ENCODE measurements around the gene HLA-F. TPM values are rescaled to one million over a fixed set of nuclear protein-coding genes. Genes with fewer than 3 reads are reported as not detected.

Gene HLA-F
- total RNA-seq (100 to 1,000 TPM; 502 to 678 (median 522) TPM), polyA plus RNA-seq (100 to 1,000 TPM; 348 to 498 TPM), total RNA-seq (445 reads per million, percentile 97 among the genes with 10 or more reads in this experiment)

GRCh38 chr6:29723262-29723665, at the start of gene HLA-F:
TSS of gene HLA-F (plus strand) at chr6:29723434. CDS start at chr6:29723464, 30 bp downstream.
- CTCF ChIA-PET = interaction anchor here (0.6 to 2.5 kb wide), 4 partner anchors 11 to 73 kb away, joined by 3 to 22 read pairs (median 4); no protein-coding TSS in a partner anchor
- H3K4me3 Mint-ChIP-seq = peak within 1 kb of the TSS; percentile 82 to 97 (median 95)
- Histone ChIP-seq H3K4me3 (ENCODE audit: low read length) (peak within 1 kb of the TSS; percentile 98), H3K4me1 (ENCODE audit: control insufficient read depth in 2 of 2, insufficient read depth in 2 of 2, low read length in 2 of 2) (peaks cover 47 to 48% of the 10 kb centered on the region in 2 donors), H3K27ac (ENCODE audit: low read depth, low read length) (peak within 1 kb of the TSS; percentile 100), H3K36me3 (ENCODE audit: control insufficient read depth in 2 of 3, insufficient read depth in 3 of 3, low read length in 3 of 3) (peaks cover 28 to 43% (median 41%) of the 10 kb centered on the region in 3 experiments), H3K9me3 (ENCODE audit: control insufficient read depth in 2 of 3, low read length in 3 of 3) (no peaks in the 10 kb centered on the region), H3K27me3 (ENCODE audit: control insufficient read depth in 2 of 2, insufficient read depth in 2 of 2, low read length in 2 of 2) (no peaks in the 10 kb centered on the region)
- ATAC-seq (peak; percentile 91), DNase-seq (peak; percentile 56 to 87 (median 79))
- intact Hi-C loops (cut with micrococcal nuclease) = loop anchor here (5.0 kb wide), 5 partner anchors 71 to 994 kb away; partner anchors contain the start of genes HLA-A (in 1 of the 2), MDC1 (in 1 of the 2), POLR1H (in 1 of the 2) and PPP1R11 (in 1 of the 2)
- H3K9me3 Mint-ChIP-seq = no peaks in the 10 kb centered on the region
- peak within 1 kb of the TSS; percentile 92 to 98 (median 95) for H3K27ac Mint-ChIP-seq
- no peaks in the 10 kb centered on the region for H3K27me3 Mint-ChIP-seq
- POLR2A ChIA-PET = interaction anchor here (0.9 to 3.1 kb wide), 3 partner anchors 8 to 28 kb away, joined by 3 to 46 read pairs (median 6); no protein-coding TSS in a partner anchor
- peaks cover 32 to 63% (median 50%) of the 10 kb centered on the region in 7 donors for H3K4me1 Mint-ChIP-seq
- H3K36me3 Mint-ChIP-seq = peaks cover 0 to 43% (median 41%) of the 10 kb centered on the region in 5 donors

- POLR2A ChIA-PET = no interaction called here
- H3K27me3 ChIP-seq (ENCODE audit: control insufficient read depth in 2 of 2, insufficient read depth in 2 of 2, low read length in 2 of 2) = no peaks in the 10 kb centered on the region
- CTCF ChIA-PET = no interaction called here
- no peaks in the 10 kb centered on the region for H3K36me3 ChIP-seq (ENCODE audit: control insufficient read depth in 2 of 3, insufficient read depth in 3 of 3, low read length in 3 of 3)
- H3K4me3 Mint-ChIP-seq = no peak overlapping the region
- H3K27ac Mint-ChIP-seq = peak overlapping the region in 1 of 9 donors; percentile 23
- H3K4me3 ChIP-seq (ENCODE audit: low read length) = no peak overlapping the region
- no peaks in the 10 kb centered on the region for H3K9me3 Mint-ChIP-seq
- intact Hi-C loops (cut with micrococcal nuclease) = no loop called here
- H3K27me3 Mint-ChIP-seq = peaks cover 13 to 25% (median 15%) of the 10 kb centered on the region in 5 donors
- H3K9me3 ChIP-seq (ENCODE audit: control insufficient read depth in 2 of 3, low read length in 3 of 3) = no peaks in the 10 kb centered on the region
- no peaks in the 10 kb centered on the region for H3K4me1 ChIP-seq (ENCODE audit: control insufficient read depth in 2 of 2, insufficient read depth in 2 of 2, low read length in 2 of 2)
- peaks cover 0 to 5% (median 0%) of the 10 kb centered on the region in 5 donors for H3K36me3 Mint-ChIP-seq
- ATAC-seq (no peak), DNase-seq (no peak)
- peaks cover 6 to 18% (median 11%) of the 10 kb centered on the region in 7 donors for H3K4me1 Mint-ChIP-seq
- H3K27ac ChIP-seq (ENCODE audit: low read depth, low read length) = no peak overlapping the region
These were observed 49.2 kb upstream of the HLA-F start for GRCh38 chr6:29674008-29674407.

- POLR2A ChIA-PET = no interaction called here
These were observed 47.7 kb upstream of the HLA-F start for GRCh38 chr6:29675561-29675960.

GRCh38 chr6:29676981-29677601, 46.1 kb upstream of the HLA-F start:
- CTCF ChIA-PET = no interaction called here

More at GRCh38 chr6:29675561-29675960, 47.7 kb upstream of the HLA-F start:
- no peaks in the 10 kb centered on the region for H3K36me3 ChIP-seq (ENCODE audit: control insufficient read depth in 2 of 3, insufficient read depth in 3 of 3, low read length in 3 of 3)
- DNase-seq = no peak
- intact Hi-C loops (cut with micrococcal nuclease) = no loop called here
- no peak overlapping the region for H3K27ac ChIP-seq (ENCODE audit: low read depth, low read length)
- no peaks in the 10 kb centered on the region for H3K9me3 Mint-ChIP-seq
- no peak overlapping the region for H3K4me3 Mint-ChIP-seq
- no peaks in the 10 kb centered on the region for H3K4me1 ChIP-seq (ENCODE audit: control insufficient read depth in 2 of 2, insufficient read depth in 2 of 2, low read length in 2 of 2)
- H3K27ac Mint-ChIP-seq = peak overlapping the region in 1 of 9 donors; percentile 14
- ATAC-seq = no peak
- no peaks in the 10 kb centered on the region for H3K27me3 ChIP-seq (ENCODE audit: control insufficient read depth in 2 of 2, insufficient read depth in 2 of 2, low read length in 2 of 2)
- H3K27me3 Mint-ChIP-seq = peaks cover 12 to 21% (median 13%) of the 10 kb centered on the region in 5 donors
- no peak overlapping the region for H3K4me3 ChIP-seq (ENCODE audit: low read length)
- H3K4me1 Mint-ChIP-seq = peaks cover 6 to 25% (median 11%) of the 10 kb centered on the region in 7 donors
- H3K36me3 Mint-ChIP-seq = peaks cover 0 to 2% (median 0%) of the 10 kb centered on the region in 5 donors
- no peaks in the 10 kb centered on the region for H3K9me3 ChIP-seq (ENCODE audit: control insufficient read depth in 2 of 3, low read length in 3 of 3)
- CTCF ChIA-PET = interaction anchor here (1.1 kb wide), 1 partner anchor 22 kb away, joined by 4 read pairs; no protein-coding TSS in a partner anchor

GRCh38 chr6:29678114-29678513, 45.1 kb upstream of the HLA-F start:
- Histone ChIP-seq H3K4me1 (ENCODE audit: control insufficient read depth in 2 of 2, insufficient read depth in 2 of 2, low read length in 2 of 2) (no peaks in the 10 kb centered on the region), H3K9me3 (ENCODE audit: control insufficient read depth in 2 of 3, low read length in 3 of 3) (no peaks in the 10 kb centered on the region), H3K27ac (ENCODE audit: low read depth, low read length) (no peak overlapping the region), H3K27me3 (ENCODE audit: control insufficient read depth in 2 of 2, insufficient read depth in 2 of 2, low read length in 2 of 2) (no peaks in the 10 kb centered on the region), H3K36me3 (ENCODE audit: control insufficient read depth in 2 of 3, insufficient read depth in 3 of 3, low read length in 3 of 3) (no peaks in the 10 kb centered on the region), H3K4me3 (ENCODE audit: low read length) (no peak overlapping the region)
- peaks cover 0 to 2% (median 0%) of the 10 kb centered on the region in 5 donors for H3K36me3 Mint-ChIP-seq
- H3K27ac Mint-ChIP-seq = no peak overlapping the region
- peaks cover 0 to 5% (median 0%) of the 10 kb centered on the region in 5 donors for H3K27me3 Mint-ChIP-seq
- no peaks in the 10 kb centered on the region for H3K9me3 Mint-ChIP-seq
- H3K4me3 Mint-ChIP-seq = no peak overlapping the region
- DNase-seq (no peak), ATAC-seq (no peak)
- CTCF ChIA-PET = no interaction called here
- intact Hi-C loops (cut with micrococcal nuclease) = no loop called here
- POLR2A ChIA-PET = no interaction called here
- peaks cover 6 to 27% (median 11%) of the 10 kb centered on the region in 7 donors for H3K4me1 Mint-ChIP-seq

More at GRCh38 chr6:29676981-29677601, 46.1 kb upstream of the HLA-F start:
- Histone ChIP-seq H3K9me3 (ENCODE audit: control insufficient read depth in 2 of 3, low read length in 3 of 3) (no peaks in the 10 kb centered on the region), H3K27me3 (ENCODE audit: control insufficient read depth in 2 of 2, insufficient read depth in 2 of 2, low read length in 2 of 2) (no peaks in the 10 kb centered on the region), H3K36me3 (ENCODE audit: control insufficient read depth in 2 of 3, insufficient read depth in 3 of 3, low read length in 3 of 3) (no peaks in the 10 kb centered on the region), H3K27ac (ENCODE audit: low read depth, low read length) (no peak overlapping the region), H3K4me3 (ENCODE audit: low read length) (no peak overlapping the region), H3K4me1 (ENCODE audit: control insufficient read depth in 2 of 2, insufficient read depth in 2 of 2, low read length in 2 of 2) (no peaks in the 10 kb centered on the region)
- peaks cover 0 to 2% (median 0%) of the 10 kb centered on the region in 5 donors for H3K36me3 Mint-ChIP-seq
- H3K9me3 Mint-ChIP-seq = no peaks in the 10 kb centered on the region
- POLR2A ChIA-PET = interaction anchor here (0.8 kb wide), 1 partner anchor 27 kb away, joined by 3 read pairs; no protein-coding TSS in a partner anchor
- ATAC-seq = peak; percentile 31
- intact Hi-C loops (cut with micrococcal nuclease) = no loop called here
- peaks cover 0 to 9% (median 4%) of the 10 kb centered on the region in 5 donors for H3K27me3 Mint-ChIP-seq
- DNase-seq = no peak
- H3K4me1 Mint-ChIP-seq = peaks cover 6 to 27% (median 11%) of the 10 kb centered on the region in 7 donors
- peak overlapping the region in 3 of 9 donors; percentile 67 to 72 (median 71) for H3K27ac Mint-ChIP-seq
- H3K4me3 Mint-ChIP-seq = peak overlapping the region in 1 of 10 donors; percentile 60

- peak overlapping the region in 4 of 10 donors; percentile 68 to 87 (median 81) for H3K4me3 Mint-ChIP-seq
- peak overlapping the region in 1 of 9 donors; percentile 62 for H3K27ac Mint-ChIP-seq
- CTCF ChIA-PET = interaction anchor here (0.6 to 0.8 kb wide), 2 partner anchors 26 to 167 kb away, joined by 3 read pairs; no protein-coding TSS in a partner anchor
These were observed 43.3 kb upstream of the HLA-F start for GRCh38 chr6:29679962-29680361.

More at GRCh38 chr6:29679962-29680361, 43.3 kb upstream of the HLA-F start:
- Histone ChIP-seq H3K4me3 (ENCODE audit: low read length) (no peak overlapping the region), H3K36me3 (ENCODE audit: control insufficient read depth in 2 of 3, insufficient read depth in 3 of 3, low read length in 3 of 3) (no peaks in the 10 kb centered on the region), H3K27me3 (ENCODE audit: control insufficient read depth in 2 of 2, insufficient read depth in 2 of 2, low read length in 2 of 2) (no peaks in the 10 kb centered on the region), H3K27ac (ENCODE audit: low read depth, low read length) (no peak overlapping the region), H3K4me1 (ENCODE audit: control insufficient read depth in 2 of 2, insufficient read depth in 2 of 2, low read length in 2 of 2) (no peaks in the 10 kb centered on the region), H3K9me3 (ENCODE audit: control insufficient read depth in 2 of 3, low read length in 3 of 3) (no peaks in the 10 kb centered on the region)
- H3K9me3 Mint-ChIP-seq = peaks cover 0 to 1% (median 0%) of the 10 kb centered on the region in 11 donors
- H3K4me1 Mint-ChIP-seq = peaks cover 6 to 28% (median 16%) of the 10 kb centered on the region in 7 donors
- DNase-seq = no peak
- intact Hi-C loops (cut with micrococcal nuclease) = no loop called here
- POLR2A ChIA-PET = no interaction called here
- ATAC-seq = no peak
- peaks cover 0 to 5% (median 0%) of the 10 kb centered on the region in 5 donors for H3K27me3 Mint-ChIP-seq
- peaks cover 0 to 2% (median 0%) of the 10 kb centered on the region in 5 donors for H3K36me3 Mint-ChIP-seq
